Brain microvascular endothelial cell (primary cell): ENCODE data around the gene FBXW11.

Experiments used
- DNase-seq: peaks from one replicate; pipeline ENCODE4 v3.0.0-alpha.2; 2020
- H3K27ac ChIP-seq: fragments of 250-450 bp; sonication (Bioruptor Pico); 2 replicates; pipeline ENCODE4 v1.5.1; 2020; ENCODE audit warnings: mild to moderate bottlenecking, moderate library complexity
- H3K27me3 ChIP-seq: fragments of 250-450 bp; sonication (Bioruptor Pico); replicated peaks from 2 replicates; pipeline ENCODE4 v1.5.1; 2020; ENCODE audit warnings: mild to moderate bottlenecking
- H3K36me3 ChIP-seq: fragments of 250-450 bp; sonication (Bioruptor Pico); replicated peaks from 2 replicates; pipeline ENCODE4 v1.5.1; 2020; ENCODE audit warnings: mild to moderate bottlenecking
- H3K4me3 ChIP-seq: 2 replicates; pipeline ENCODE4 v1.5.1; 2011; ENCODE audit warnings: low read depth, mild to moderate bottlenecking, control low read depth, low read length, moderate library complexity
- in situ Hi-C: cut with HindIII; loops from 2 replicates; pipeline ENCODE4 v1.10.0; 2017; ENCODE audit warnings: low sequenced_read_pairs, low pct_ligation_motif_present
- TF ChIP-seq, protein P1 (sequence below): IDR thresholded peaks from 2 replicates; pipeline ENCODE4 v1.5.1; 2011; ENCODE audit warnings: low read depth, mild to moderate bottlenecking, moderate library complexity, low read length, control low read depth, inconsistent platforms; ENCODE audit errors: missing control alignments

The FBXW11 gene

DNA sequence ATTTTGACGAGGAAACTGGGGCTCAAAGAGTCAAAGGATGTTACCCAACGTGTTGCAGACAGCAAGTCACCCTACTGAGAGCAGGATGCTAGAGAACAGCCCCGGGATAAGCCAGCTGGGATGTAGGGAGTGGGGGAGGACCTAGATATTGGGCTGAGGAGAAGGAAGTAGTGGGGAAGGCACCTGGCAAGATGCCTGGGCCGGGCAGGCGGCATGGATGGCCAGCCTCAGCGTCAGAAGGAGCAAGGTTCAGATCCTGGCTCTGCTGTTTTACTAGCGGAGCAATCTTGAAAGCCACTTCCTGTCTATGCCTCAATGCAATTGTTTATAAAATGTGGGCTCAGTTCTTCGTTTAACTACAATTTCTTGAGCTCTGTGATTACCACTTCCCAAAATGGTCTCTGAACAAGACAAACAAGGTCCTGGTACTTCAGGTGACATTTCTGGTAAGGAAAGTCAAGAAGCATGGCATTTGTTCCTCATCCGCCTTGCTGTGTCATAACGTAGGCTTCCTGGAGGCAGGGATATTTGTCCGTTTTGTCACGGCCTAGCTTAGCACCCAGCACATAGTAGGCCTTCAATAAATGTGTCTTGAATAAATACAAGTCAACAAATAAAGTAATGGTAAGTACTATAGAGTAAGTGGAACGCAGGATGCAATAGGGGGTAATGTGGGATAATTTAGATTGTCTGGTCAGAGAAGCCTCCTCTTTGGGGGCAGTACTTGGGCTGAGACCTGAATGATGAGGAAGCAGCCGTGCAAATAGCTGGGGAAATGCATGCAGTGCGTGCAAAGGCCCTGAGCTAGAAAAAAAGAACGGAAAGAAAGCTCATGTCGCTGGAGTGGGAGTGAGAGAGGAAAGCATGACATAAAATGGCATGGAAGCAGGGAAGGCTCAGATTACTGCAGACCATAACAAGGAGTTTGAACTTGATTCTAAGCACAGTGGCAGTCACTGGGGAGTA lies 150.4 kb downstream of the FBXW11 start:
- TF ChIP-seq, protein P1, sequence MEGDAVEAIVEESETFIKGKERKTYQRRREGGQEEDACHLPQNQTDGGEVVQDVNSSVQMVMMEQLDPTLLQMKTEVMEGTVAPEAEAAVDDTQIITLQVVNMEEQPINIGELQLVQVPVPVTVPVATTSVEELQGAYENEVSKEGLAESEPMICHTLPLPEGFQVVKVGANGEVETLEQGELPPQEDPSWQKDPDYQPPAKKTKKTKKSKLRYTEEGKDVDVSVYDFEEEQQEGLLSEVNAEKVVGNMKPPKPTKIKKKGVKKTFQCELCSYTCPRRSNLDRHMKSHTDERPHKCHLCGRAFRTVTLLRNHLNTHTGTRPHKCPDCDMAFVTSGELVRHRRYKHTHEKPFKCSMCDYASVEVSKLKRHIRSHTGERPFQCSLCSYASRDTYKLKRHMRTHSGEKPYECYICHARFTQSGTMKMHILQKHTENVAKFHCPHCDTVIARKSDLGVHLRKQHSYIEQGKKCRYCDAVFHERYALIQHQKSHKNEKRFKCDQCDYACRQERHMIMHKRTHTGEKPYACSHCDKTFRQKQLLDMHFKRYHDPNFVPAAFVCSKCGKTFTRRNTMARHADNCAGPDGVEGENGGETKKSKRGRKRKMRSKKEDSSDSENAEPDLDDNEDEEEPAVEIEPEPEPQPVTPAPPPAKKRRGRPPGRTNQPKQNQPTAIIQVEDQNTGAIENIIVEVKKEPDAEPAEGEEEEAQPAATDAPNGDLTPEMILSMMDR: no peak
- no peaks in the 10 kb centered on the region for H3K27me3 ChIP-seq
- in situ Hi-C loops: loop anchor here (25.0 kb wide), 2 partner anchors 219 to 444 kb away; partner anchors contain the start of gene FGF18
- H3K36me3 ChIP-seq: no peaks in the 10 kb centered on the region
- DNase-seq: no peak
- H3K4me3 ChIP-seq: no peak overlapping the region
- H3K27ac ChIP-seq: no peak overlapping the region

DNA sequence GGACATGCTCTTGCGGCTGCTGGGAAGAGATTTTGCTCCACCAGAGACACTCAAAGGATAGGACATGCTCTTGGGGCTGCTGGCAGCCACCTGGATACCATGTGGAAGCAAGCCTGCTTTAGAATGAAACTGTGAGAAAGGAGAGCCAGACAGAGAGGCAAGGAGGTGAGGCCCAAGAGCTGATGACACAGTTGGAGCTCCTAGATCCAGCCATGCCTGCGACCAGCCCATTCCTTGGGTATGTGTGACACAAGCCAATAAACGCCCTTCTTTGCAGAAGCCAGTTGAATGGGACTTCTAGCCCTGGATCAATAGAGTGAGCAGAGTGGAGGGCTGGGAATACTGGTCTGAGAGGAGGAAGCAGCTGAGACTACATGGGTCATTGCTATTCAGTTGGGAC lies 151.2 kb downstream of the FBXW11 start:
- in situ Hi-C loops: loop anchor here (25.0 kb wide), 2 partner anchors 218 to 443 kb away; partner anchors contain the start of gene FGF18
- TF ChIP-seq, protein P1: no peak
- Histone ChIP-seq H3K4me3 (no peak overlapping the region), H3K27me3 (no peaks in the 10 kb centered on the region), H3K27ac (no peak overlapping the region), H3K36me3 (no peaks in the 10 kb centered on the region)
- no peak for DNase-seq

DNA sequence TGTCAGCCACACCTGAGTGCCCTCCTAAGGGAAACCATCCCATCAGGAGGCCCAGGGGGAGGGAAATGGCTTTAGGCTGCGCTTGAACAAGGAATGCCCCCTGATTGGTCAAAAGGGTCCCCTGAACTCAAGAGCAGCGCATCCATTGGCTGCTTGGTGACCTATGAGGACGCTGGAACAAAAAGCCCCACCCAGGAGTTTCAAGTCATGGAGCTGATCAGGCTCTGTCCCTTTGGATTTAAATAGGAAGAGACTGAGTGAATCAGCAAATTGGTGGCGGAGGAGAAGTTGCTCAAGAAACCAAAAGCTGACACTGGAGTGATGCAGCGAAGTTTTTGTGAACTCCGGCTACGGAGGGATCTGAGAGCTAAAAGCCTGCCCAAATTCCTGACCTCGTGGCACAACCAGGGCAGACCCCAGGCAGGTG lies 154.2 kb downstream of the FBXW11 start:
- H3K27me3 ChIP-seq: no peaks in the 10 kb centered on the region
- TF ChIP-seq, protein P1: no peak
- no peaks in the 10 kb centered on the region for H3K36me3 ChIP-seq
- no peak overlapping the region for H3K27ac ChIP-seq
- no peak overlapping the region for H3K4me3 ChIP-seq
- in situ Hi-C loops: loop anchor here (25.0 kb wide), 2 partner anchors 215 to 440 kb away; partner anchors contain the start of gene FGF18
- no peak for DNase-seq

DNA sequence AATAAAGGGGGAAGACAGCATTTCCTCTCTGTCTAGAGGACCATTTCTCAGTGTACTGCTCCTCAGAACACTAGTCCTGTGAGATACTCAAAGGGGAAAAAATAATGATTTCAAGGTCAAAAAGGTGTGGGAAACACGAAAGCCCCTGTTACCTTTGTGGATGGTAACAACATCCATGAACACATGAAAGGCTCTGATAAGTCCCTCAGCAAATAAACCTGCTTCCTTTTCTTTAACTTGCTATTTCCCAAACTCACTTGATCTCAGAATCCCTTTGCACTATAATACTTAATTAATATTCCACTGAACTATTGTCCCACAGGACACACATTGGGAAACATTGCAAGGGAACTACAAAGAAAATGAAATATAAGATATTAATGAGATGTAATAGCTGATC lies 155.2 kb downstream of the FBXW11 start:
- Histone ChIP-seq H3K27ac (no peak overlapping the region), H3K4me3 (no peak overlapping the region), H3K27me3 (no peaks in the 10 kb centered on the region), H3K36me3 (no peaks in the 10 kb centered on the region)
- DNase-seq: no peak
- in situ Hi-C loops: loop anchor here (25.0 kb wide), 2 partner anchors 214 to 439 kb away; partner anchors contain the start of gene FGF18
- TF ChIP-seq, protein P1: no peak

DNA sequence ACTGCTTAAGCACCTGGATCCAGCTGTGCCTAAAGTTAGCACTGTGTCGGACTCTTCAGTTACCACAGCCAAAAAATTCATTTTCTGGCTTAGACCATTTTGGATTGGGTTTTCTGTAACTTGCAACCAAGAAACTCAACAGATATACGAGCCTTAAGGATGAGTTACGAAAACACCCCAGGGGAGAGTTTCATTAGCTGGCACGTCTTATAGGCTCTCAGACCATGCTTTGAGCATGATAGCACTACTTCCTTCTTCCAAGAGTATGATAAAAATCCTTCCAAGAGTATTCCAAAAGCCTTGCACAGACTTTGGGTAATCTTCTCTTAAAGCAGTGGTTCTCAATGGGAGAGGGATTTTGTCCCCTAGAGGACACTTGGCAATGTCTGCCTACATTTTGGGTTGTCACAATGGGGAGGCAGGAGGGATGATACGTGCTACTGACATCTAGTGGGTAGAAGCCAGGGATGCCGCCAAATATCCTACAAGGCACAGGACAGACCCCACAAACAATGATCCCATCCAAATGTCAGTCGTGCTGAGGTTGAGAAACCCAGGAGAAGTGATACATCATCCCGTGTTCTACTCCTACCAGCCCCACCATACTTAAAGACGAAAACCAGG lies 156.0 kb downstream of the FBXW11 start:
- no peaks in the 10 kb centered on the region for H3K27me3 ChIP-seq
- TF ChIP-seq, protein P1: peak; percentile 64
- in situ Hi-C loops: loop anchor here (25.0 kb wide), 2 partner anchors 213 to 438 kb away; partner anchors contain the start of gene FGF18
- no peak overlapping the region for H3K4me3 ChIP-seq
- H3K36me3 ChIP-seq: no peaks in the 10 kb centered on the region
- no peak overlapping the region for H3K27ac ChIP-seq
- DNase-seq: peak; percentile 20
